ENCODE results near the gene FRMD1. TPM values are rescaled to one million over a fixed set of nuclear protein-coding genes. Genes with fewer than 3 reads are reported as not detected.

Gene FRMD1
- total and polyA plus RNA-seq, 2 donors: 1.3 to 23.1 TPM

DNA sequence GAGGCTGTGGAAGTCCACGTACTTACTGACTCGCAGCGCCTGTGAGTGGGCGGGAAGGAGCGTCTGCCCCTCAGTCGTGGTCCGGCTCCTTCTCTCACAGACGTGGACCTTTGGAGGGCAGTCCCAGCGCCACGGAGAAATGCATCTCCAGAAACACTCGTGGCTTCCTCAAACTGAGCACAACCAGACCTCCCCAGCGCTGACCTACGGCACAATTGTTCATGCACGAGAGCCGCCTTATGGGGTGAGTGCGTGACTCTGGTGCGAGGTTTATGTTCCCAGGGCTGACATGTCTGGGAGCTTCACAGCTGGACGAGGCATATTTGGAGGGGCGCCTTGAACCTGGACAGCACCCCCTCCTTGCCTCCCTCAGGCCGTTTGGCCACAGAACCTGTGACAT, 29.7 kb downstream of the FRMD1 start:
- H3K4me3 ChIP-seq (ENCODE audit: low read length in 2 of 2): no peak overlapping the region
- H3K27ac ChIP-seq (ENCODE audit: low read depth in 1 of 2, low read length in 1 of 2): no peak overlapping the region
- DNase-seq (ENCODE audit: low read depth in 6 of 9, low spot score in 9 of 9): no peak
- no peaks in the 10 kb centered on the region for H3K36me3 ChIP-seq (ENCODE audit: control insufficient read depth in 2 of 2, insufficient read depth in 2 of 2, low read length in 1 of 2)
- H3K9me3 ChIP-seq (ENCODE audit: control insufficient read depth in 2 of 2, insufficient read depth in 1 of 2, low read length in 1 of 2): peaks cover 0 to 4% of the 10 kb centered on the region in 2 donors
- H3K27me3 ChIP-seq (ENCODE audit: control insufficient read depth in 2 of 2, insufficient read depth in 1 of 2, low read length in 1 of 2): no peaks in the 10 kb centered on the region
- 93% methylated on average over 20 of the region's 20 CpGs for WGBS
- no peaks in the 10 kb centered on the region for H3K4me1 ChIP-seq (ENCODE audit: control insufficient read depth in 2 of 2, insufficient read depth in 2 of 2, low read length in 2 of 2)

DNA sequence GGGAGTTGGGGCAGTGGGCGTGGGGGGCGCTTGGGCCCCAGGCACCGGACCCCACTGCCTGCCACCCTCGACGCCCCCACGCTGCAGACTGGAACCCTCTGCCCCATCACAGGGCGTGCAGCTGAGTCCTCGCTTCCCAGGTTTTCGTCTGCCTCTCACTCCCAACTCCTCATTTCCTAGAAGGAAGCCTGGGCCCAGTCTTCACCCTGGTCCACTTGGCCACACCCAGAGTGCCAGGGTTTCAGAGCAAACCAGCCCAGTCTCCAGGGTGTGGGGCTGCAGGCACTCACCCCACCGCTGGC, 30.3 kb downstream of the FRMD1 start:
- Histone ChIP-seq H3K27me3 (ENCODE audit: control insufficient read depth in 2 of 2, insufficient read depth in 1 of 2, low read length in 1 of 2) (no peaks in the 10 kb centered on the region), H3K9me3 (ENCODE audit: control insufficient read depth in 2 of 2, insufficient read depth in 1 of 2, low read length in 1 of 2) (peaks cover 0 to 9% of the 10 kb centered on the region in 2 donors), H3K36me3 (ENCODE audit: control insufficient read depth in 2 of 2, insufficient read depth in 2 of 2, low read length in 1 of 2) (no peaks in the 10 kb centered on the region), H3K4me3 (ENCODE audit: low read length in 2 of 2) (no peak overlapping the region), H3K4me1 (ENCODE audit: control insufficient read depth in 2 of 2, insufficient read depth in 2 of 2, low read length in 2 of 2) (no peaks in the 10 kb centered on the region), H3K27ac (ENCODE audit: low read depth in 1 of 2, low read length in 1 of 2) (no peak overlapping the region)
- DNase-seq (ENCODE audit: low read depth in 6 of 9, low spot score in 9 of 9): no peak
- WGBS: 96% methylated on average over 10 of the region's 10 CpGs

DNA sequence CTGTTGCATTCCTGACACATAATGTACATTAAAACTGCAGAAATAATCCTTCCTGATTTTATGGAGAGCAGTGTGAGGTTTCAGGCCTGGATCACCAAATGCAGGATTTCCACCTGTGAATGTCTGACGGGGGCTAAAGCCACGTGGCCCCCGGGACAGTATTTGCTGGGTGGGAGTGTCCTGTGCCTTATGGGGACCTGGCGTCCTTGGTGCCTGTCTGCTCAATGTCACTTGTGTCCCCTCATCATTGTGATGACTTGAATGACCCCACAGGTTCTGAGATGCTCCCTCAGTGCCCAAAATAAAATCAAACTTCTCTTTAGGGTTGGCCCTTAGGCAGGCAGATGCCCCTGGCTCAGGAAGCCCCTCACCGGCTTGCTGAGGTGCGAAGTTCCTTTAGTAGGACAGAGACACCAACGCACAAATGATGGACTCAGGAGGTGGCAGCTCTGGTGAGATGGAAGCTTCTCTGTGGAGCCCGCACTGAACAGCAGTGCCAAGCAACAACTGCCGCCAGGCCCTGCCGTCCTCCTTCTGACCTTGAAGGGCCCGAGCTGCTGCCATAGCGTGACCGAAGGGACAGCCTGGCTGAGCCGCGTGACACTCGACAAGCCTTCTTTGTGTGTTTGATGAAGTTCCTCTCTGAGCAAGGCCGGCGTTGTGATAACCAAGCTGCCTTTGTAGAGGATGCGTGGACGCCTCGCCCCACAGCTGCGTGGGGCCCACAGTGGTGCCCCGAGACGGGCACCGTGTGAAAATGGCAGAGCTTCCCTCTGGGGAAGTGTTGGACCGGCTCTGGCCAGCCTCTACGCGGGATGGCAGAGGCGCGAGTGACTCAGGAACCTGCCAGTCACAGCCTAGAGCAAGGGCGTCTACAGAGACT, 30.9 kb downstream of the FRMD1 start:
- Histone ChIP-seq H3K36me3 (ENCODE audit: control insufficient read depth in 2 of 2, insufficient read depth in 2 of 2, low read length in 1 of 2) (no peaks in the 10 kb centered on the region), H3K27ac (ENCODE audit: low read depth in 1 of 2, low read length in 1 of 2) (no peak overlapping the region), H3K27me3 (ENCODE audit: control insufficient read depth in 2 of 2, insufficient read depth in 1 of 2, low read length in 1 of 2) (no peaks in the 10 kb centered on the region), H3K9me3 (ENCODE audit: control insufficient read depth in 2 of 2, insufficient read depth in 1 of 2, low read length in 1 of 2) (peaks cover 0 to 15% of the 10 kb centered on the region in 2 donors), H3K4me1 (ENCODE audit: control insufficient read depth in 2 of 2, insufficient read depth in 2 of 2, low read length in 2 of 2) (no peaks in the 10 kb centered on the region), H3K4me3 (ENCODE audit: low read length in 2 of 2) (no peak overlapping the region)
- no peak for DNase-seq (ENCODE audit: low read depth in 6 of 9, low spot score in 9 of 9)
- WGBS: 95% methylated on average over 31 of the region's 31 CpGs

DNA sequence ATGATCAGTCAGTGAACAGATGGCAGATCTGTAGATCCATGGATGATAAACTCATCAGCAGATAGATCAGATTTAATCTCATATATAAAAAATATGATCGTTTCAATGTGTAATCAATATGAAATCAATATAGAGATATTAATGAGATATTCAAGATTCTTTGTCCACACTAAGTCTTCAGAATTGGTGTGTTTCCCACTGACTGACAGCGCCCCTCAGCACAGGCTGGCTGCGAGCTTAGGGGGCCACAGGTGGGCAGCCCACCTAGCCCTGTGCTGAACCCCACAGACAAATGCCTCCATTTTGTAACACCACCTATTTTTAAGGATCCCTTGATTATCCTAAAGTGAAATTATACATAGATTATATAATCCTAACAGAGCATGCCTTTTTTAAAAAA, 32.3 kb downstream of the FRMD1 start:
- no peaks in the 10 kb centered on the region for H3K36me3 ChIP-seq (ENCODE audit: control insufficient read depth in 2 of 2, insufficient read depth in 2 of 2, low read length in 1 of 2)
- no peak overlapping the region for H3K4me3 ChIP-seq (ENCODE audit: low read length in 2 of 2)
- H3K4me1 ChIP-seq (ENCODE audit: control insufficient read depth in 2 of 2, insufficient read depth in 2 of 2, low read length in 2 of 2): no peaks in the 10 kb centered on the region
- WGBS: 98% methylated on average over 3 of the region's 3 CpGs
- H3K27ac ChIP-seq (ENCODE audit: low read depth in 1 of 2, low read length in 1 of 2): no peak overlapping the region
- peaks cover 0 to 29% of the 10 kb centered on the region in 2 donors for H3K9me3 ChIP-seq (ENCODE audit: control insufficient read depth in 2 of 2, insufficient read depth in 1 of 2, low read length in 1 of 2)
- H3K27me3 ChIP-seq (ENCODE audit: control insufficient read depth in 2 of 2, insufficient read depth in 1 of 2, low read length in 1 of 2): no peaks in the 10 kb centered on the region
- no peak for DNase-seq (ENCODE audit: low read depth in 6 of 9, low spot score in 9 of 9)

DNA sequence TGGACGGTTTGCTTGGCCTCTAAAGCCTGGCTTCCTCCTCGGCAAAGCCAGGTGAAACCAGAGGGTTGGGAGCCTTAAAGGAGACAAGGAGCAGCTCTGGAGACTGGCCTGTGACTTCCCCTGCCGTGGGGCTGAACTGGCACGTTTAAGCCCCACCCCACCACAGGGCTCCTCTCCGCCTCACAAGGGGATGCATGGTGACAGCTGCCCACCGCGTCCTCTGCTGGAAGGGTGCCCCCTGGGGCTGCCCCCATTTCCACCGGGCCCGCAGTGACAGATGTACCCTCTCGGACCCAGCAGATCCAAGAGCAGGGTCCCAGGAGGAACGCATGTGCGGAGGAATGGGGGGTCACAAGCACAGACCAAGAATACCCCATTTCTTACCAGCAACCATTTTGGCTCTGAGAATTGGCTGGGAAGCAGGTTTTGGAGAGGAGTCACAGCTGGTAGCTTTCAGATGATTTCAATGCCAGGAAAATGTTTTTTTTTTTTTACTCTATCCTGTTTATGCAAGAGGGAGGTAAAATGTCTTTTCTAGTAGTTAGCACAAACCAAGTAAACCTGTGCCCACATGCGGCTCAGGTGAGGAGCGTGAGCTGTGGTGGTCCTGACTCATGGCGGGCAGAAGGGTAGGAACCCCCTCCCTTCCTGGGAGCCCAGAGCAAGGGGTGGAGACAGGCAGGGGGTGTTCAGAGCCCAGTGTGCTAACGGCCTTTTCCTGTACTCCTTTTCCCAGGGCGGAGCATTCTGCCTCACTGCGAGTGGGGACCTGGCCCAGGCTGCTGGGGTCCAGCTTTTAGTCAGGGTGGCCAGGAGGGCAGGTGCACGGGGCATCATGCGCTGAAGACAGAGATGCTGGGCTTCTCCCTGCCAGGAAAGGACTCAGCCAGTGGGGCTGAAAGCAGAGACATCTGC, 33.0 kb downstream of the FRMD1 start:
- Histone ChIP-seq H3K36me3 (ENCODE audit: control insufficient read depth in 2 of 2, insufficient read depth in 2 of 2, low read length in 1 of 2) (no peaks in the 10 kb centered on the region), H3K27me3 (ENCODE audit: control insufficient read depth in 2 of 2, insufficient read depth in 1 of 2, low read length in 1 of 2) (no peaks in the 10 kb centered on the region), H3K27ac (ENCODE audit: low read depth in 1 of 2, low read length in 1 of 2) (no peak overlapping the region), H3K9me3 (ENCODE audit: control insufficient read depth in 2 of 2, insufficient read depth in 1 of 2, low read length in 1 of 2) (peaks cover 0 to 34% of the 10 kb centered on the region in 2 donors), H3K4me1 (ENCODE audit: control insufficient read depth in 2 of 2, insufficient read depth in 2 of 2, low read length in 2 of 2) (no peaks in the 10 kb centered on the region), H3K4me3 (ENCODE audit: low read length in 2 of 2) (no peak overlapping the region)
- 90% methylated on average over 20 of the region's 20 CpGs for WGBS
- DNase-seq (ENCODE audit: low read depth in 6 of 9, low spot score in 9 of 9): no peak

DNA sequence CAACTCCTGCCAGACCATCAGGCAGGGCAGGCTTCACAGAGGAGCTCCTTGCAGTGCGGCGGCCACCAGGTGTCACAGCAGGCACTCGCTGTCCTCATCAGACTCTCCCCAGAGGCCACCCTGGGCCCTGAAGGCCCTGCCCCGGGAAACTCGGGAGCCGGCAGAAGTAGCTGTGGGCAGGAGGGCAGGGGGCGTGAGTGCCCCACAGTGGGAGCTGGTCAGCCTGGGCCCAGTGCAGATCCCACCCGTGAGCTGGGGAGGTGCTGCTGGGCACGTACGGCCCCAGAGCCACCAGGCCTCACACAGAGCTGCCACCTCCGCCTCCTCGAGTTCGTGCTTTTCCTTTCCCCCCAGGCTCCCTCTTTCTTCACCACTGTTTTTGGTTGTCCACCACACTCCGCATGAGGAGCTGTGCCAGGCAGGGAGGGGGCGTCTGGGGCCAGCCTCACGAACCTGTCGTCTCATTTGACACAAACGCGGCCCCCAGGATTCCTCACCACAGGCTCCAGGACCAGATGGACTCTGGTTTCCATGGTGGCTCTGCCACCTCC, 33.8 kb downstream of the FRMD1 start:
- Histone ChIP-seq H3K9me3 (ENCODE audit: control insufficient read depth in 2 of 2, insufficient read depth in 1 of 2, low read length in 1 of 2) (peaks cover 0 to 40% of the 10 kb centered on the region in 2 donors), H3K4me3 (ENCODE audit: low read length in 2 of 2) (no peak overlapping the region), H3K27me3 (ENCODE audit: control insufficient read depth in 2 of 2, insufficient read depth in 1 of 2, low read length in 1 of 2) (no peaks in the 10 kb centered on the region), H3K4me1 (ENCODE audit: control insufficient read depth in 2 of 2, insufficient read depth in 2 of 2, low read length in 2 of 2) (no peaks in the 10 kb centered on the region), H3K36me3 (ENCODE audit: control insufficient read depth in 2 of 2, insufficient read depth in 2 of 2, low read length in 1 of 2) (no peaks in the 10 kb centered on the region), H3K27ac (ENCODE audit: low read depth in 1 of 2, low read length in 1 of 2) (no peak overlapping the region)
- WGBS: 98% methylated on average over 19 of the region's 19 CpGs
- no peak for DNase-seq (ENCODE audit: low read depth in 6 of 9, low spot score in 9 of 9)

DNA sequence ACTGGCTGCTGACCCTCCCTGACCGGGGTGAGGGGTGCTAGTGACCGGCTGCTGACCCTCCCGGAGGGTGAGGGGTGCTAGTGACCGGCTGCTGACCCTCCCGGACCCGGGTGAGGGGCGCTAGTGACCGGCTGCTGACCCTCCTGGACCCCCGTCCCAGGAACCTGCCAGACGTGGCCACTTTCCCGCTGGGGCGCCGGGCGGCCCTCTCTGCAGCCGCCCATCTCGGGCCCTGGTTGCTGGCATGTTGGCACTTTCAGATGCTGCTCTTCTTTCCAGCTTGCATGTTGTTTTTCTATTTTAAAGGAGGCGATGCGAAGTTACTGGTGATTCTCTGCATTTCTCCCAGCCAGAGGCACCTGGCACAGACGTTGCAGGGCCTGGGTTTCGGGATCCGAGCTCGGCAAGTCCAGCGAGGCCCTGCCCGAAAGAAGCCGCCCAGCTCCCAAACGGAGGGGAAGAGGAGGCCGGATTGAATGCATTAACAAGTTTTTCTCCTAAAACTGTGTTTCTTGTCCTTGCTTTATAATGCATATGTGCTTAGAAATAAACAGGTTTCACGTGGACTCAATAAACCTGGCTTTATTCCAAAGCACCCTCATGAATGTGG, 34.4 kb downstream of the FRMD1 start:
- WGBS: 95% methylated on average over 28 of the region's 28 CpGs
- Histone ChIP-seq H3K4me1 (ENCODE audit: control insufficient read depth in 2 of 2, insufficient read depth in 2 of 2, low read length in 2 of 2) (no peaks in the 10 kb centered on the region), H3K9me3 (ENCODE audit: control insufficient read depth in 2 of 2, insufficient read depth in 1 of 2, low read length in 1 of 2) (peaks cover 0 to 46% of the 10 kb centered on the region in 2 donors), H3K27ac (ENCODE audit: low read depth in 1 of 2, low read length in 1 of 2) (no peak overlapping the region), H3K27me3 (ENCODE audit: control insufficient read depth in 2 of 2, insufficient read depth in 1 of 2, low read length in 1 of 2) (no peaks in the 10 kb centered on the region), H3K36me3 (ENCODE audit: control insufficient read depth in 2 of 2, insufficient read depth in 2 of 2, low read length in 1 of 2) (no peaks in the 10 kb centered on the region), H3K4me3 (ENCODE audit: low read length in 2 of 2) (no peak overlapping the region)
- no peak for DNase-seq (ENCODE audit: low read depth in 6 of 9, low spot score in 9 of 9)

DNA sequence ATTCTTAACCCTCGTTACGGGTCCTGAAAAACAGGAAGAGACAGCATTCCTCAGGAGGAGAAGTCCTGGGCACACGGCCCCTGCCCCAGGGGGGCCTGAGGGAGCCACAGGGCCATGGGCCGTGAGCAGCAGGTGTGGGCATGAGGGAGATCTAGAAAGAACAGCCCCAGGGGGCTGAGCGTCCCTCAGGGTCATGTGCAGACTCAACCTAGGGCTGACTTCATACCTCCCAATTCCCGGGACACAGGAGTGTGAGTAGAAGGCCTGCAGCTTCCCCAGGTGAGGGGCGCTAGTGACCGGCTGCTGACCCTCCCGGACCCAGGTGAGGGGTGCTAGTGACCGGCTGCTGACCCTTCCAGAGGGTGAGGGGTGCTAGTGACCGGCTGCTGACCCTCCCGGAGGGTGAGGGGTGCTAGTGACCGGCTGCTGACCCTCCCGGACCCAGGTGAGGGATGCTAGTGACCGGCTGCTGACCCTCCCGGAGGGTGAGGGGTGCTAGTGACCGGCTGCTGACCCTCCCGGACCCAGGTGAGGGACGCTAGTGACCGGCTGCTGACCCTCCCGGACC, 35.1 kb downstream of the FRMD1 start:
- 93% methylated on average over 21 of the region's 21 CpGs for WGBS
- no peak for DNase-seq (ENCODE audit: low read depth in 6 of 9, low spot score in 9 of 9)
- no peak overlapping the region for H3K4me3 ChIP-seq (ENCODE audit: low read length in 2 of 2)
- peaks cover 2 to 52% of the 10 kb centered on the region in 2 donors for H3K9me3 ChIP-seq (ENCODE audit: control insufficient read depth in 2 of 2, insufficient read depth in 1 of 2, low read length in 1 of 2)
- H3K27ac ChIP-seq (ENCODE audit: low read depth in 1 of 2, low read length in 1 of 2): no peak overlapping the region
- H3K27me3 ChIP-seq (ENCODE audit: control insufficient read depth in 2 of 2, insufficient read depth in 1 of 2, low read length in 1 of 2): no peaks in the 10 kb centered on the region
- no peaks in the 10 kb centered on the region for H3K4me1 ChIP-seq (ENCODE audit: control insufficient read depth in 2 of 2, insufficient read depth in 2 of 2, low read length in 2 of 2)
- no peaks in the 10 kb centered on the region for H3K36me3 ChIP-seq (ENCODE audit: control insufficient read depth in 2 of 2, insufficient read depth in 2 of 2, low read length in 1 of 2)
